Thoracic aorta (tissue), 2 donors: Measurements from ENCODE around the gene FNDC3B. TPM values are rescaled to one million over a fixed set of nuclear protein-coding genes. Genes with fewer than 3 reads are reported as not detected.

ENCODE experiments used
- ATAC-seq: fragments of 150-250 bp; one replicate; pipeline ENCODE4 v1.8.0; 2017; ENCODE audit warnings: low read depth; ENCODE audit not compliant: insufficient number of reproducible peaks, low FRiP score
- DNase-seq: peaks from one replicate; pipeline ENCODE4 v3.0.0-alpha.2; 2020; ENCODE audit warnings: low spot score
- H3K27ac ChIP-seq, 2 donors: fragments of 200-600 bp; sonication (generic); 1 replicate in 1 of 2; 2 replicates in 1 of 2; pipeline ENCODE4 v1.5.1; 2016; ENCODE audit warnings: mild to moderate bottlenecking in 2 of 2, moderate library complexity in 2 of 2
- H3K27me3 ChIP-seq: fragments of 200-600 bp; sonication (generic); replicated peaks from 2 replicates; pipeline ENCODE4 v1.6.0; 2016; ENCODE audit warnings: mild to moderate bottlenecking; ENCODE audit not compliant: insufficient read depth
- H3K36me3 ChIP-seq: fragments of 200-600 bp; sonication (generic); one replicate; pipeline ENCODE4 v1.5.1; 2016
- H3K4me1 ChIP-seq, 2 donors: fragments of 200-600 bp; sonication (generic); 1 replicate in 1 of 2; 2 replicates in 1 of 2; pipeline versions ENCODE4 v1.5.1 to v1.6.0; 2016; ENCODE audit warnings: low read depth in 2 of 2, mild to moderate bottlenecking in 1 of 2; ENCODE audit not compliant: control insufficient read depth in 1 of 2
- H3K4me3 ChIP-seq: fragments of 200-600 bp; sonication (generic); 2 replicates; pipeline ENCODE4 v1.5.1; 2016; ENCODE audit warnings: mild to moderate bottlenecking
- H3K9me3 ChIP-seq: fragments of 200-600 bp; sonication (generic); 2 replicates; pipeline ENCODE4 v1.5.1; 2016
- CTCF ChIP-seq: fragments of 200-600 bp; sonication (generic); IDR thresholded peaks from one replicate; pipeline ENCODE4 v1.5.1; 2019; ENCODE audit warnings: antibody characterized with exemption
- total RNA-seq, 2 donors: library from RNA; depleted of rRNA; stranded (reverse); fragments of >200 nt; gene quantifications; one replicate each; pipeline versions ENCODE4 v1.1.0 to v1.2.3, GENCODE V29; 2016

The FNDC3B gene
- total RNA-seq, 2 donors from 2014 or later: 113 to 163 TPM

DNA sequence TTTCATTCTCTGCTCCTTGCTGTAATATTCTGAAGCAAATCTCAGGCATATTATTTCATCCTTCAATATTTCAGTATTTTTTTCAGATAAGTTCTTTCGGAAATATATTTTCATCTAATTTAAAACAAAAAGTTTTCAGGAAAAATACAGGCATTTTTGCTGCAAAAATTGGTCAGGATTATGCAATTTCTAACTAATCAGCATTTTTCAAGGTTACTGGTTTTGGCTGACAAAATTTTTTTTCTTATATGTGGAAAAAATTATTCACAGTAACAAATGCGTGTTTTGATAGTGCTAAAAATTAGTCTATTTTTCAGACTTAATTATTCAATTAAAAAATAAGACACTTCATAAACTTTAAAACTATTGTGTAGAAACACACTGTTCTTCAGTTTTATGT lies 31.4 kb downstream of the FNDC3B start:
- peaks cover 55 to 86% of the 10 kb centered on the region in 2 donors for H3K4me1 ChIP-seq
- no peaks in the 10 kb centered on the region for H3K27me3 ChIP-seq
- peak overlapping the region; percentile 29 for H3K4me3 ChIP-seq
- ATAC-seq (no peak), DNase-seq (no peak)
- no peaks in the 10 kb centered on the region for H3K9me3 ChIP-seq
- no peaks in the 10 kb centered on the region for H3K36me3 ChIP-seq
- no peak for TF ChIP-seq CTCF
- no peak overlapping the region for H3K27ac ChIP-seq

DNA sequence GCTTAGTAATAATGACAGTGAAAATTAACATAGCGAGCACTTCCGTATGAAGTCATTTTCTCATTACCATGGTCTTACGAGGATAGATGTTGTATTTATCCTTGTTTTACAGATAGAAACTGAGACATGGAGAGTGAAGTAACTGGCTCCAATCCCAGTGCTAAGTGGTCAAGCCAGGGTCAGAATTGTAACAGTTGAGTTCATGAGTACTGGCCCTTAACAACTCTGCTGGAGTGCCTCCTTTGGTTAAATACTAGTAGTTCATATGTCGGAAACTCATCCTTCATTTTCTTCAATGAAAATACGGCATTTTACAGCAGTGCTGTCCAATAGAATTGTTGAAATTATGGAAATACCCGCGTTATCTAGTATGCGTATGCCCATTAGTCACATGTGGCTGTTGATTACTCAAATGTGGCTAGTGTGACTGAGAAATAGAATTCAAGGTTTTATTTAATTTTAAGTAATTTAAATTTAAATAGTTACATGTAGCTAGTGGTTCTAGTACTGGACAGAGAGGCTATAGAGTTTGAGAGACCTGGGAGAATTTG lies 32.5 kb downstream of the FNDC3B start:
- ATAC-seq: no peak
- peaks cover 47 to 78% of the 10 kb centered on the region in 2 donors for H3K4me1 ChIP-seq

DNA sequence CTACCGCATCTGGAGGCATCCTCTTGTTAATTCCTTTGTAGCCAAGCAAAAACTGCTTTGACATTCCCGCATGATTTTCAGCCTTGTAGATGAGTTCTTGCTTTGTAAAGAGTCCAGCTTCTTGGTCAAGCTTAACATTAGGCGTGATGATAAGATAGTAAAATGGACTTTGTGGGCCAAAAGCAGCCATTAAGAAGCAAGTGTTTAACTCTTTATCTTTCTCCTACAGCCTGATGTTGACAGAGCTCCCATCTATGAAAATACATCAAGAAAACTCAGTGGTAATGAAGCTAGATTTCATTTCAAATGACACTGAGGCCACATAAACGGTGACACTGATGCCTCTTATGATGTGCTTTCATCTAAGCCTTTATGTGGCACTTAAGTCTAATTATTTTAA lies 33.2 kb downstream of the FNDC3B start:
- Histone ChIP-seq H3K36me3 (no peaks in the 10 kb centered on the region), H3K27ac (no peak overlapping the region), H3K9me3 (no peaks in the 10 kb centered on the region), H3K4me1 (peaks cover 40 to 78% of the 10 kb centered on the region in 2 donors), H3K27me3 (no peaks in the 10 kb centered on the region), H3K4me3 (no peak overlapping the region)
- TF ChIP-seq CTCF: no peak
- DNase-seq (no peak), ATAC-seq (no peak)

More for the DNA sequence above, 32.5 kb downstream of the FNDC3B start:
- H3K27ac ChIP-seq: no peak overlapping the region
- H3K27me3 ChIP-seq: no peaks in the 10 kb centered on the region
- no peak for DNase-seq
- no peaks in the 10 kb centered on the region for H3K9me3 ChIP-seq
- H3K4me3 ChIP-seq: no peak overlapping the region
- H3K36me3 ChIP-seq: no peaks in the 10 kb centered on the region
- no peak for TF ChIP-seq CTCF

- no peak overlapping the region for H3K4me3 ChIP-seq
- peaks cover 34 to 70% of the 10 kb centered on the region in 2 donors for H3K4me1 ChIP-seq
- H3K36me3 ChIP-seq: no peaks in the 10 kb centered on the region
- ATAC-seq (no peak), DNase-seq (no peak)
- no peak overlapping the region for H3K27ac ChIP-seq
- no peak for TF ChIP-seq CTCF
- H3K9me3 ChIP-seq: no peaks in the 10 kb centered on the region
- no peaks in the 10 kb centered on the region for H3K27me3 ChIP-seq
Measured at GRCh38 chr3:172073262-172073915, 34.0 kb downstream of the FNDC3B start.

- H3K36me3 ChIP-seq: no peaks in the 10 kb centered on the region
- ATAC-seq (no peak), DNase-seq (no peak)
- peaks cover 28 to 64% of the 10 kb centered on the region in 2 donors for H3K4me1 ChIP-seq
- no peaks in the 10 kb centered on the region for H3K27me3 ChIP-seq
- no peak overlapping the region for H3K4me3 ChIP-seq
- H3K9me3 ChIP-seq: no peaks in the 10 kb centered on the region
- peak overlapping the region in 1 of 2 donors; percentile 0 for H3K27ac ChIP-seq
- TF ChIP-seq CTCF: no peak
Measured at GRCh38 chr3:172074032-172074431, 34.7 kb downstream of the FNDC3B start.
